Activated CD8-positive, alpha-beta memory T cell treated with anti-CD3 and anti-CD28 coated beads for 24 hours (primary cell): ENCODE data around the gene WASF1.

Source experiments
- DNase-seq: peaks from one replicate; pipeline ENCODE4 v3.0.0-alpha.2; 2020

Gene WASF1

GRCh38 chr6:110179406-110180227, at the start of gene WASF1:
WASF1 (minus strand) TSS chr6:110179670; CDS start chr6:110127601, 52,069 bp downstream.
- DNase-seq: peak; percentile 95

- DNase-seq: no peak
These were observed 46.8 kb upstream of the WASF1 start for GRCh38 chr6:110226261-110226660.

- DNase-seq: no peak
These were observed 42.3 kb upstream of the WASF1 start for GRCh38 chr6:110221738-110222137.

- DNase-seq: no peak
These were observed 37.8 kb upstream of the WASF1 start for GRCh38 chr6:110217266-110217665.

- DNase-seq: no peak
These were observed 36.7 kb upstream of the WASF1 start for GRCh38 chr6:110216140-110216539.

- no peak for DNase-seq
These were observed 34.9 kb upstream of the WASF1 start for GRCh38 chr6:110214338-110214737.

- DNase-seq: no peak
These were observed 32.3 kb upstream of the WASF1 start for GRCh38 chr6:110211753-110212152.

GRCh38 chr6:110207652-110208051, 28.2 kb upstream of the WASF1 start:
- no peak for DNase-seq

GRCh38 chr6:110201151-110201884, 21.8 kb upstream of the WASF1 start:
- DNase-seq: no peak

- no peak for DNase-seq
These were observed 19.1 kb upstream of the WASF1 start for GRCh38 chr6:110198561-110198960.

- no peak for DNase-seq
These were observed 17.4 kb upstream of the WASF1 start for GRCh38 chr6:110196874-110197273.

- no peak for DNase-seq
These were observed 16.2 kb upstream of the WASF1 start for GRCh38 chr6:110195639-110196038.

GRCh38 chr6:110191477-110191876, 12.0 kb upstream of the WASF1 start:
- no peak for DNase-seq

GRCh38 chr6:110190726-110191125, 11.3 kb upstream of the WASF1 start:
- DNase-seq: no peak

GRCh38 chr6:110188791-110189190, 9.3 kb upstream of the WASF1 start:
- DNase-seq: no peak

GRCh38 chr6:110185879-110186278, 6.4 kb upstream of the WASF1 start:
- DNase-seq: no peak

- no peak for DNase-seq
These were observed 3.9 kb upstream of the WASF1 start for GRCh38 chr6:110183292-110183885.

- no peak for DNase-seq
These were observed 1.9 kb upstream of the WASF1 start for GRCh38 chr6:110181131-110182030.

- DNase-seq: peak; percentile 83
These were observed 948 bp upstream of the WASF1 start, which contains the start of gene CDC40 for GRCh38 chr6:110180228-110181008. CDC40 (plus strand) TSS chr6:110180427; CDS start chr6:110180445, 18 bp downstream.

- peak; percentile 82 for DNase-seq
These were observed 654 bp downstream of the WASF1 start for GRCh38 chr6:110178626-110179405.
